Stimulated activated CD4-positive, alpha-beta T cell treated with anti-CD3 and anti-CD28 coated beads, Interleukin-12 subunit alpha, Interleukin-12 subunit beta, amount 100 ng/mL, for 4 hours (primary cell): ENCODE data around the gene SHISA2.
A peak's percentile ranks its signal among the peaks of the same experiment; 100 is the strongest.

Experiments
- DNase-seq: peaks from one replicate; pipeline ENCODE4 v3.0.0-alpha.2; 2020

SHISA2 gene

DNA sequence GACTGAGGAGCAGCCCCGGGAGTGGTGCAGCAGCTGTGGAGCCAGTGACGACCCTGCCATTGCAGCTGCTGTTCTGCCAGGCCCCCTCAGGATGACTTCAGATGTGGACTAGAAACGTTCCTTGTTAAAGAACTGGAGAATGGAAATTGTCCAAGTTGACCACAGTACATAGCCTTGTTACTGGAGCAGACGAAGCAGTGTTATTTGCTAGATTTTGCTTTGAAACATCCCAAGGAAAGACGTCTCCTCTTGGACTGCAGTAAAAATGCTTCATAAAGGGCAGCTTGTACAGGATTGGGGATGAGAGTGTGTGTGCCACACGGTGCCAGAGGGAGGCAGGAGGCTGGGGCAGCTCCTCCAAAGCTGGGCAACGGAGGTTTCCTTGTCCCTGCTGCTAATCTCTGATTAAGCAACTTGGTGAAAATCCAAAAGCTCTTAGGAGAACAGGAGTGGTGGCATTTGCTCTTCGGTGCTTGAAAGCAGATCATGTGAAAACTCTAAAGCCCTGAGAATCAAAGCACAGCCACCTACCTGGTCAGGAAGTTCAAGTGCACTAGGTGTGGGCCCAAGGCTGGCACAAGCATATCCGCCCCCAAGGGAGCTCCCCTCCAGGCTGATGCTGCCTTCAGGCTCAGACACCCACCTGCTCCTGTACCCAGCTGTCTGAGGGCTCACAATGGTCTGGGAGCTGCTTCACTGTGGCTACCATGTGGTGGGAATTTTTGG lies 34.5 kb downstream of the SHISA2 start:
- no peak for DNase-seq

GRCh38 chr13:26016189-26016588 lies 35.6 kb downstream of the SHISA2 start:
- DNase-seq = no peak

DNA sequence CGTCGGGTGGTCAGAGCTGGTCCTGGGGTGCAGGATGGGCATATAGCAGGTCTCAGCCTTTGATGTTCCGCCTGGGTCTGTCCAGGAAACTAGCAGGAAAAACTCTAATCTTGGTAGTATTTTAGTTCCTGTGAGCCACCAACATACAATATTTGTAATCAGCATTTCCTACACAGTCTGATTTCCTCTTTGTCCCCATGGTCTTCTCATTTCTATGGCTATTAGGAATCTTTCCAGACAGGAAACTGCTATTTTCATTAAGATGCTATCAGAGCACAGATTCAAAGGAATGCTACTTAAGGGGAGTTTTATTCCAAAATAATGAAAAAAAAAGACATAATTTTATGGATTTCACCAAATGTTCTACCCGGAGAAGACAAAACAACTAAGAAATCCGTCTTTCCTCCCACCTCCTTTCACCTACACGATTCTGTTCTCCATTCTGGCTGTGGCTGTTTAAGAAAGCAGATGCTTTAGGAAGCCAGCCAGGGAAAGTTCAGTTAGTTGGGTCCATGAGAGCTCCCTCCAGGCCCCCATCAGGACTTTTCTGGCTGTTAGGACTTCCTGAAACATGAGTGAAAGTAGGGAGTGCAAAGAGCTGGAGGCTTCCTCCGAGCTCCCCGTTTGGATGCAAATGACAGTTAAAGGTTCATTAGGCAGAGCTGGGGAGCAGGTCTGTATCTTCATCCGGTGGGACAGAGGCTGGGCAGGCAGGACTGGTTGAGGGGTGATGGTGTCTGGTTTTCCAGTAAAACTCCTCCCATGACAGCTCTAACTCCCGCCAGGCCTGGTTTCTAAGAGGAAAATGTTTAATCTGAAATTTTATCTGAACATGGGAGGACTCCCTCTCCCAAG lies 36.3 kb downstream of the SHISA2 start:
- no peak for DNase-seq

GRCh38 chr13:26012995-26013394 lies 38.8 kb downstream of the SHISA2 start:
- no peak for DNase-seq

DNA sequence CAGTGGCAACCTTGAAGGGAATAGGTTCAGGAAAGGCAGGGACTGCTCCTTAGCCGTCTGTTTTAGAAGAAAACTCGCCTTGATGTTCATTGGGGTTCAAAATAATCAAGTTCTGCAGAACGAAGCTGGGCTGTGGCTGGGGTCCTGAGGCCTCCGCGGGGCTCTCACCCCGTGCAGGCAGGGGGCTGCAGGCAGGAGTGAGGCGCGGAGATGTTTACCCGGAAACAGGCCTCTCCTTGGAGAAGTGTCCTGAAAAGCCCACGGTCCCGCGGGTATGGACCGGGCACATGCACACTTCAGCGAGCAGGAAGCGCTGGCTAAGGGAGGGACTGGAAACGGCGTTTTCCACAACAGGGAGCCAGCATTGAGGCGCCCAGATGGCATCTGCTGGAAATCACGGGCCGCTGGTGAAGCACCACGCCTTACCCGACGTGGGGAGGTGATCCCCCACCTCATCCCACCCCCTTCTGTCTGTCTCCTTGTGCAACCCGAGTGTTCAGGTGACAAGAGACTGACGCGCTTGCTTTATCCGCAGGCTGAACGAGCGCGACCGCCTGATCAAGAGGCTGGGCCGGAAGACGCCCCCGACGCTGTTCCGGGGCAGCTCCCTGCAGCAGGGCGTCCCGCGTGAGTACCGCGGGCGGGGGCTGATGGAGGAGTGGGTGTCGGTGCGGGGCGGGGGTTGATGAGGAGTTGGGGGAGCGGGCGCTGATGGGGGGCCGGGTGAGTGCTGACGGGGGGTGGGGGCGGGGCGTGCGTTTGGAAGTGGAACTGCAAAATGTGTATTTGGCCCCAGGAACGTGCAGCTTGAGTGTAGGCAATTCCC lies 39.6 kb downstream of the SHISA2 start:
- DNase-seq = peak; percentile 46

DNA sequence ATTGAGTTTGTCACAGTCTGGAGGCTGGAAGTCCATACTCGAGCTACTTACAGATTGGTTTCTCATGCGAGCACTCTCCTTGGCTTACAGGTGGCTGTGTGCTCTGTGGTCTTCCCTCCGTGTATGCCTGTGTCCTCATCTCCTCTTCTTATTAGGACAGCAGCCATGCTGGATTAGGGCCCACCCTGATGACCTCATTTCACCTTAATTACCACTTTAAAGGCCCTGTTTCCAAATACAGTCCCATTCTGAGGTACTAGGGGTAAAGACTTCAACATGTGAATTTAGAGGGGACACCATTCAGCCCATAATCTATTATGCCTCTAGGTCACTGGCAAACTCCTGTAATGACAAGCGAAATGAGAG lies 40.6 kb downstream of the SHISA2 start:
- DNase-seq = no peak

DNA sequence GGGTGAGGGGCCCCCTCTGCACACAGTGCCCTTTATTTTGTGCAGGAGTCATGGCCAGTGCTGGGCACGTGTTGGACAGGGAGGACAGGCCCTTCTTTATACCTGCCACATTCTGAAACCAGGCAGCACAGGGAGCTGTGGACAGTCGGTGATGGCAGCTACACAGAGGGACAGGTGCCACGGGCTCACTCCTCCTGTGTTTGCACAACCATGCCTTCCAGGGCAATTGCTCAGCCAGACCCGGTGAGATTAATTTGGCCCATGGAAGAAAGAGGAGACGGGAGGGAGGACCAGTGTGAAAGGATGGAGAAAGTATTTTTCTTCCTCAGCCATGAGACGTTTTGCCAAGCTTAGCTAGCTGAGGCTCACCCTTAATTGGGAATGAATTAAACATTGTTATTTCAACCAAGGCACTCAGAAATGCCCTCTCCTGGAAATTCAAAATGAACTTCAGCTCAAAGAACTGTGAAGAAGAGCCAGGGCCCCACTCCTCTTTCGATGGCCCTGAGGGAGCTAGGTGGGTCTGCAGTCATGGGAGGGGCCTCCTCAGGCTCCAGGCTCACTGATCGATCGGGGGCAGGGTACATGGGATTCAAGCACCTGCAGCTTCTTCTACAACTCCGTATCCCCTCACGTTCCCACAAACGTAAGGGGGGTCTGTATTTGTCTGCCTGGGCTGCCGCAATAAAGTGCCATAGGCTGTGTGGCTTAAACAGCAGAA lies 41.2 kb downstream of the SHISA2 start:
- DNase-seq = no peak

DNA sequence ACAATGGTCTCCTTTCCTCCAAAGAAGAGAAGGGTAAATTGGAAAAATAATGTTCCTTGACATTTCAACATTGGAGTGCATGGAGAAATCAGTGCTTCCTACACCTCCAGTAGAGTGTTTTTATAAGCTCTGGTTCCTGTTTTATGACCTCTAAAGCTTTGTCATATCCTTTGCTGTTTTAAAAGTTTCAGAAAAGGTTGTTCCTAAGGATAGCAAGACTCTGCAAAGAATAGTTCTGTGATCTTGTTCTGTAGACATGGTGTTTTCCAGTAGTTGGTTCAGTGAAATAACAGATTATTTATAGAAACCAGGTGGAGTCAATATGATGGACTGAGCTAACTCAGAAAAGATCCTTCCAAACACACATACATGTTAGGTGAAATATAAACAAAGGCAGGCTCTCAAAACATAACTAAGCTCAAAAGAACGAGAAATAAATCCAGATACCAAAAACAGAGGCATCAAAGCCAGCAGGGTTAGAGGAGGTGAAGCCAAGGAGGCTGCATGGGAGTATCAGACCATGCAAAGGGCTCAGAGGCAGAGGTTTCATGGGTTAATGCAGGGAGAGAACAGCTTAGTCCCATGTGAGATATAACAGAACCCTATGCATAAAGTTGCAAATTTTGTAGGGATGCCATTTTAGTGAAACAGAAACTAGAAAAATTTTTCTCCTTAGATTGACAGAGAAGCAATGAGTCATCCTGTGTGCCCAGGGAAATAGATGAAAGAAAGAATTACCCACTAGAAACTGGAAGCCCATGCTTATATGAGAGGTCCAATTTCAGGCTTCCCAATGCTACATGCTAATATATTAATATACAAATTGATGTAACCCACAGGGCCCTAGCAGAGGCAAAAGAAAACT lies 44.3 kb downstream of the SHISA2 start:
- no peak for DNase-seq
